GM18517 (cell line): ENCODE results near the gene ANO8.

Experiments
- ATAC-seq: cut with Tn5 transposase; IDR thresholded peaks from one replicate; pipeline ENCODE4 v1.9.1; 2021; ENCODE audit warnings: mild to moderate bottlenecking, moderate library complexity; ENCODE audit not compliant: unreplicated experiment

The ANO8 gene

GRCh38 chr19:17328517-17329365 is 5.9 kb downstream of the ANO8 start:
- ATAC-seq, result no peak

DNA sequence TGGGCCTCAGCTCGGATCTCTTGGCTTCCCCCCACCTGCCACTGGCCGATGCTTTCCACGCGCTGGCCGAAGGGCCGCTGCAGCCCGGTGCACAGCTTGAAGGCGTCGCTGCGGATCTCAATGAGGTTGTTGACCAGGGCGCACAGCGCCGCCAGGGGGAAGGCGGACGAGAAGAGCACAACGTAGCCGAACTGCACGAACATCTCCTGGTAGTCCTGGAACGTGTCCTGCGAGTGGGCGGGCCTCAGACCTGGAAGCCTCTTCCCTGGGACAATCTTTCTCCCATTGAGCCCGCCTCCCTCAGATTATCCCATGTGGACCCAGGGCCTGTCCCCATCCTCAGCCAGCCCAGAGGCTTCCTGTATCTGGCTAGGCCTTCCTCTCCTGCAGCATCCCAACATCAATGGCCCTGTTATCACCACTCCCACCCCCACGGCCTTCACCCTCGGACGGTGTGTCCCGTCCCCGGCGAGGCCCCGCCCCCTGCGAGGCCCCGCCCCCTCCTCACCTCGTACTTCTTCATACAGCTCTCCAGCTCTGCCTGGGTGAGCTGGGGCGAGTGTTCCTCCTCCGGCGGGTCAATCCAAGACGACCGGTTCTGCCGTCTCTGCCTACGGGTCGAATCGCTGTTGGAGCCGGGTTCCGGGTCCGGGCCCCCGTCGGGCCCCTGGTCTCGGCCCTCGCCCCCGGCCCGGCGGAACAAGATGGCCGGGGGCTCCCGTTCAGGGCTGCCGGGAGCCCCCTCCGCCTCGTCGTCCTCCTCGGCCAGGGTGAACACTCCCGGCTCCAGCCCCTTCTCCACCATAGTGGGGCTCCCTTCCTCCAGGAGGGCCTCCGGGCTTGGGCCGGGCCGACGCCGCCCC is 6.8 kb downstream of the ANO8 start:
- no peak for ATAC-seq

DNA sequence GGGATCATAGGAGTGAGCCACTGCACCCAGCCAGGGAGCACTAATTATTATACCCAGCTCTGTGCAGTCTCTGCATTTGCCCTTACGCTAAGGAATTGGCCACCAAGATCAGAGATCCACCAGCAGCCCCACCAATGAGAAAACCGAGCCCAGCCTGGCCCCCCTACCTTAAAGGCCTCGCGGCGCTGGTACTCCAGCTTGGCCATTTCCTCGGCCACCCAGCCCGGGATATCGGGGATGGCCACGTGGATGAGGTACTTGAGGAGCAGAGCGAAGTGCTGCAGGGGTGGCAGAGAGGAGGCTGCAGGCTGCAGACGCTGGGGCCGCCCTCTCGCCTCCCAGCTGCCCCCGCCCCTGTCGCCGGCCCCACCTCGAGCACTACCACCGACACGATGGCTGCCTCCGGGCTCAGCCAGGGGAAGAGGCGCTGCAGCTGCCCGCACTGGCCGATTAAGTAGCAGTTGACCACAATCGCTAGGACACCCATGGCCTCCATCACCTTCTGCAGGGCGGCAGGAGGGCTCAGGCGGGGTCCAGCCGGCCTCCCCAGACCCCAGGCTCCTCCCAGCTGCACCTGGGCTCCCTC is 7.5 kb downstream of the ANO8 start:
- ATAC-seq, result no peak

GRCh38 chr19:17326595-17326966 is 8.1 kb downstream of the ANO8 start:
- ATAC-seq, result no peak

DNA sequence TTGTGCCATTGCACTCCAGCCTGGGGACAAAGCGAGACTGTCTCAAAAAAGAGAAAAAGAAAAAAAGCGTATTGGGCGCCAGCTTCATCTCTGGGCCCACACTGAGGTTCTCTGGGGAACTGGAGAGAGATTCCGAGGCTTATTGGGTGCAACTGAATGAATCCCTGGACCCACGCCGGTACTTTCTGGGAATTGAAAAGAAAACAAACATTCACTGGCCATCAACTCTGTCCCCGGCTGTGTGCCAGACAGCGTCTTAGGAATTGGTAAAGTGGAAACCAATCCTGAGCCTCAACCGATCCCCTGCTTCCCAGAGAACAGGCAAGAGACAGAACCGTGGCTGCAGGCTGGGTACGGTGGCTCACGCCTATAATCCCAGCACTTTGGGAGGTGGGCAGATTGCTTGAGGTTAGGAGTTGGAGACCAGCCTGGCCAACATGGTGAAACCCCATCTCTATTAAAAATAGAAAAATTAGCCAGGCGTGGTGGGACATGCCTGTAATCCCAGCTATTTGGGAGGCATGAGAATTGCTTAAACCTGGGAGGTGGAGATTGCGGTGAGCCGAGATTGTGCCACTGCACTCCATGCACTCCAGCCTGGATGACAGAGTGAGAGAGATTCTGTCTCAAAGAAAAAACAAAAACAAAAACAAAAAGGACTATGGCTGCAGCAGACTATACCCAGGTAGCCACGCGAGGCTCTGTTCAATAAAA is 8.6 kb downstream of the ANO8 start:
- no peak for ATAC-seq

DNA sequence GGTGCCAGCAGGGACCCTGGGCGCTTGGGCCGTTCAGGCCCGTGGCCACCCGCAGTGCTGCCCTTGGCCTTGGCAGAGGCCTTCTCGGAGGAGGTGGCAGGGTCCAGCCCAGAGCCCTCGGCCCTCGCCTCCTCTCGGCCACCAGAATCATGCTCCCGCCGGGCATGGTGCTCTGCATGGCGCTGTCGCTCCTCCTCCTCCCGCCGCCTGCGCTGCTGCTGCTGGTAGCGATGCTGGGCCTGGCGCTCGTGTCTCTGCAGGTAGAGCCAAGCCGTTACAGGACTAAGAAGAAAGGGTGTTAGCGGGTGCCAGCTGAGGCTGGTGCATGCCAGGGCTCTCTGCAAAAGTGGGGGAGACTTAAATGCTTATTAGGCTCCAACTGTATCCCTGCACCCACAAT is 9.5 kb downstream of the ANO8 start:
- no peak for ATAC-seq

GRCh38 chr19:17324357-17325114 is 10.1 kb downstream of the ANO8 start:
- no peak for ATAC-seq

DNA sequence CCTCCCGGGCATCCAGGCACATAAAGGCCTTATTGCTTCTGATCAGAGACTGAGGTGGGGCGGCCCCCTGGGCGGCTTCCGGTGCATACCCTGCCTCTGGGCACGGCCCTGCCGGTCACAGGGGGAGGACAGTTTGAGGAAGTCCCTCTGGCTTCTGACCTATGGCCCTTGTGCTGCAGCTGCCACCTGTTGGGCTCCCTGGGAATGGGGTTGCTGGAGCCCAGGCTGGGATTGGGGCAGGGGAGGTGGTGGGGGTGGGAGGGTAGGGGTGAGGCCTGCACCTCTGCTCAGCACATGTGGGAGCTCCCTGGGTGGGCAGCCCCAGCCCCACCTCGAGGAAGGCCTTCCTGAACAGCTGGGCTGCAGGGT is 10.7 kb downstream of the ANO8 start:
- no peak for ATAC-seq

DNA sequence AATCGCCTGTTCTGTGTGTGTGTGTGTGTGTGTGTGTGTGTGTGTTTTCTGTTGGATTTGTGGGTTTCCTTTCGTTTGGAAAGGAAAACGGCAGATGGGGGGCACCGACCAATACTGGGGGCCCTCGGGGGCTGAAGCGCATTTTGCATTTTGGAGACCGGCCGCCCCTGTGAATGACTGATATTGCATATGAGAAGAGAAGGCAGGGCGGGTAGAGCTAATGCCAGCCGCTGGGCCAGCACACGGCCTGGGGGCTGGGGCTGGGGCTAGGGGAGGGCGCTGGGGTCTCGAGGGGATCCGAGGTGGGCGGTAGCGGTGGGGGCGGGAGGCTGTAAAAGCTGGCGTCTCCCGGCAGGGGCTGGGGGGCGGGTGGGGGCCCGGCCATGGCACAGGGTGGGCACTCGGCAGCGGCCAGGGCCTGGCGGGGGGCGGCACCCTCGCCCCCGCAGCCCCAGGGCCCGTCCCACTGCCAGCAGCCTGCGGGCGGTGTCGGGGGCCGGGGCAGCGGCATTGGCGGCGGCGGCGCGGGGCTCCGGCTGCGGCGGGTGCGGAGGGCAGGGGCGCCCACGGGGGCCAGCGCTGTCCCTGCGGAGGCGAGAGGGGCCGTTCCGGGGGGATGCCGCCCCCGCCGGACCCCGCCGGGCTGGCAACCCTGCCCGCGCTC is 11.2 kb downstream of the ANO8 start:
- ATAC-seq, result no peak

GRCh38 chr19:17322854-17323253 is 11.8 kb downstream of the ANO8 start:
- ATAC-seq, result no peak

DNA sequence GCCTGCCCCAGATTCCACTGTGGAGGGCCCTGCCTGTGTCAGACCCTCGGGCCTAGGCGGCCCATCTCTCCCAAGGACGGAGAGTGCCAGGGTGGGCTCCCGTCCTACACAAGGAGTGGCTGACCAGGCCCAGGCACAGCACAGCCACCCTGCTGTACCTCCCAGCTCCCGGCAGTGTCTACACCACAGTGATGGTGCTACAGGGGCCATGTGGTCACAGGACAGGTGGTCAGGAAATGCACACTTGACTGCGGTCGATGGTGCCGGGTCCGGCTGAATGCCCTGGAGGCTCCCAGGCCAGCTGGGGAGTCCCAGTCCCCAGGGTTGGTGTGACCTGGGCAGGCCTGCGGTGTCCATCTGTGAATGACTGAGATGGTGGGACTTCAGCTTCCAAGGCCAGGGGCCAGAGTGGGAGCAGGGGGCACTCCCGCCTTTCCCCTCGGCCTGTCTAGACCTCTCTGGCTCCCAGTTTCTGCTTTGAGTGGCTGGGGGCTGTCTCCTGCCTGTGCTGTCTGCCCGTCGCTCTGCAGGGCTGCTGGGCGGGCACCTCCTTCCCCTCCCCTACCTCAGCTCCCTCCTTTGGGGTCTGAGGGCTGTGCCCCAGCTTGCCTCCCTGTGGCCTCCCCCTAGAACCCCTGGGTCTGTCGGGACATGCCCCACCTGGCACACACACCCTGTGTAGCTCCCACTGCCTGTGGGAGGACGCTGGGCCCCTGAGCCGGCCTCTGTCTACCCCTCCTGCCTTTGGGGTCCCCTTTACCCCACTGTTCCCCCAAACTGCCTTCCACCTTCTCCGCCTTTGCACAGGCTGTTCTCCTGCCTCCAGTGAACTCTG is 12.8 kb downstream of the ANO8 start:
- no peak for ATAC-seq

DNA sequence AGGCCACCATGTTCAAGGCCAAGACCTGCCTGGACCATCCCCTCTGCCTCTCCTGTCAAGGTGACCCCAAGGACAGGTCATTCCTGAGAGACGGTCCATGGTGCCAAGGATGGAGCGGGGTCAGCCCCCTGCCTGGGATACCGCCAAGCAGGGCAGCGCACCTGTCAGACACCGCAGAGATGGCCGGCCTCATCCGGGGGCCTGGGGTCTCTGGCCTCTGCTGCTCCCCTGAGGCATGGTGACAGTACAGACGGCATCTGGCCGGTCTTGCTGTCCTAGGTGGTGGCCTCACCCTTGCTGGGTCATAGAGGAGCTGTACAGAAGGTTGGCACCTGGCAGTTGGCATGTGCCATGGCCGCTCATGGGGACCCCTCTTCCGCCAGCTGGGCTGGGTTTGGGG is 14.2 kb downstream of the ANO8 start:
- ATAC-seq, result no peak

GRCh38 chr19:17319473-17320238 is 15.0 kb downstream of the ANO8 start:
- no peak for ATAC-seq

DNA sequence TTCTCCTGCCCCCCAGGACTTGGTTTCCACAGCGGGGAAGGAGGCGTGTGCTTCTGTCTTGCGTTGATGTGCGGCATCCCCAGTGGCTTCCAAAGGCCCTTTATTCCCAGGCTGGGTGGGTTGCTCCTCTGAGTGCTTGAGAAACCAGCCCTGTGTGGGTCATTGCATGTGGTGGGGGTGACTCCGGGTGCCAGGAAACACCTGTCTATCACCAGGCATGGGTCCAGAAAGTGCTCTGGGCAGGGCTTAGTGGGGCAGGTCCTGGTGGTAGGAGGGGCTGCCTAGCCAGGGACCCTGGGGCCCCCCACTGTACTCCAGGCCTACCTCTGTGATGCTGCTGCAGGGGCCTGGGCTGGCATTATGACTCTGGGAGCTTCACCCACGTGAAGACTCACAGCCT is 15.7 kb downstream of the ANO8 start:
- ATAC-seq, result no peak

DNA sequence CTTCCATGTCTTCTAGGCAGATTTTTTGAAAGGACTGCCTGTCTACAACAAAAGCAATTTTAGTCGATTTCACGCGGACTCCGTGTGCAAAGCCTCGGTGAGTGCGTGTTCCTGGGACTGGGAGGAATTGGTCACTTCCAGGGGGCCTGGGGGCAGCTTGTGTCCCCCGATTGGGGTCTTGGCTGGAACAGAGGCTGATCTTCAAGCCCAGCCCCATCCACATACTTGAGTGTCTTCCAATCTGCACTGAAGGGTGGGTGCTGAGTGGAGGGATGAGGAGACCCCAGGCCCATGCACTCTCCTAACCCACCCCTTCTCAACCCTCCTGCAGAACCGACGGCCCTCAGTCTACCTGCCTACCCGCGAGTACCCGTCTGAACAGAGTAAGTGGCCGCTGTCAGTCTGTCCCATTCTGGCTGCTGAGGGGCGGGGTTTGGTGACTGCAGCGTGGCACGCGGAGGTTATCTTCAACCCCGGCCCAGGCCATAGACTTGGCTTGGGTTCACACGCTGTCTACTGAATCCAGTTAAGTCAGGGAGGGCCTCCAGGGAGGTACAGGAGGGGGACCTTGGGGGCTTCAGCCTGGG is 20.6 kb downstream of the ANO8 start:
- ATAC-seq, result no peak

DNA sequence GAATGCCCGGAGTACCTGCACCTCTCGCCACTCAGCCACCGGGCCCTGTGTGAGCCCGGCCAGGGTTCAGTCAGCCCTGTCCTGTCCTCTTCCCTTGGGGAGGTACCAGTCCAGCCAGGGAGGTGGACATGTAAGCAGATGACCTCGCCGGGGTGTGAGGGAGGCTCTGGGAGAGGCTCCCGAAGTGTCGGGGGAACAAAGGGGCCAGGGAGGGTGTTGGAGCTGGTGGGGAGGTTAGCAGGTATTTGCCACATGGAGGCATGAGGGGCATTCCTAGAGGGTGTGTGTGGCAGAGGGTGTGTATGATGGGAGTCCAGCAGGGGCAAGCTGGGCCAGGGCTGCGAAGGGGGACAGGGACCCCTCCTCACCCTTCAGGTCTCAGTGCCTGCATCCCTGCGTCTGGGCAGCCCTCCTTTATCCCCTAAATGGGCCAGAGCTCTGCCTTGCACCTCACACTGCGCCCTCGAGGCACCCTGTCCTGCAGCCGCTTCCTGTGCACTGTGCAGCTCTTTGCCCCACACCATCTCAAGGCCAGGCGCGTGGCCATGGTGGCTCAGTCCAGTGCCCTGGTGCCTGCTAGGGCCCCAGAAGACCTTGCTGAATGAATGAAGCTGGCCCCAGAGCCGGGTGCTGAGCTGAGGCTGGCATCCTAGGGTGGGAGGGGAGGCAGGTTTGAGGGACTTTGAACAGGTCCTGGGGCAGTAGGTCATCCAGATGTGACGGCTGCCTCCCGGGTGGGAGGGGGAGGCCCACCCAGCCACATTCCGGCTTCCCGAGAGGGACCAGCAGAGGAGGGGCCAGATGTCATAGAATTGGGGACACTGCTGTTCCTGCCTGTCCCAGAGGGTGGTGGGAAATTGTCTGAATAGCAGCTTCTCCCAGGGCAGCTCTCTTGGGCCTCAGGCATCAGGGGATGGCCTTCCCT is 22.2 kb downstream of the ANO8 start:
- no peak for ATAC-seq
